ENCODE measurements around the gene ANKRD10. TPM values are rescaled to one million over a fixed set of nuclear protein-coding genes. Genes with fewer than 3 reads are reported as not detected.

ANKRD10 gene
- total and polyA plus RNA-seq, 2 donors (not counting 3 experiments of a cell fraction or from before 2014, with no cell fraction given) = 44.5 to 94.1 TPM

DNA sequence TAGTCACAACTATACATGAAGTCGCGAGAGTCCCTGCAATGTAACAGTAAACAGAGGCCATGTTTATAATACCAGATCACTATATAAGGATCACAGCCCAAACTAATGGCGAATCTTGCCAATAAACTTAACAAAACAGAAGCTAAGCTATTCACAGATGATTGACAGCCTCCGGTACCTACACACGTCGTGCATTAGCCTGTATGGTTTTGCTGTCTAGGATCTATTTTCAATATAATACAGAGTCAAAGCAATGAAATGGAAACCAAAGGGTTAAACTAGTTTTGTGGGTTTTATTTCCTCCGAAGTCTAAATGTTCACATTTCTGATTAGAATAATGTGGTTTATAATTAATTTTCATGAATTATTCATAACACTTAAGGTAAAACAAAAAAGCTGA, 10.1 kb downstream of the ANKRD10 start:
- Histone ChIP-seq H3K4me3 (replicated peaks in 1 of 3; ENCODE audit: insufficient read depth in 1 of 3, low read depth in 1 of 3, low read length in 3 of 3) (no peak overlapping the region), H3K9me1 (replicated peaks; ENCODE audit: control insufficient read depth, extremely low read depth, insufficient read depth, low read length) (no peaks in the 10 kb centered on the region), H3K9ac (replicated peaks; ENCODE audit: extremely low read depth, insufficient read depth, low read length) (no peak overlapping the region), H3K27me3 (ENCODE audit: control insufficient read depth in 2 of 2, insufficient read depth in 2 of 2, low read length in 2 of 2) (no peaks in the 10 kb centered on the region), H3K27ac (ENCODE audit: insufficient read depth, low read depth, low read length) (no peak overlapping the region), H3K4me1 (ENCODE audit: control insufficient read depth, extremely low read depth, insufficient read depth, low read length) (no peaks in the 10 kb centered on the region), H3K9me3 (replicated peaks; ENCODE audit: control insufficient read depth, insufficient read depth, low read length) (no peaks in the 10 kb centered on the region), H4K20me1 (replicated peaks; ENCODE audit: control insufficient read depth, extremely low read depth, insufficient read depth, low read length) (no peaks in the 10 kb centered on the region), H3K36me3 (ENCODE audit: control insufficient read depth in 2 of 2, extremely low read depth in 1 of 2, insufficient read depth in 2 of 2, low read length in 2 of 2) (peaks cover 2 to 24% of the 10 kb centered on the region in 2 experiments), H3K4me2 (ENCODE audit: insufficient read depth, low read length) (no peak overlapping the region), H3K79me2 (ENCODE audit: control insufficient read depth, insufficient read depth, low read length) (peaks cover 56% of the 10 kb centered on the region), H2AFZ (ENCODE audit: low read depth, low read length) (no peak overlapping the region)
- no TSS peak for BruUV-seq (replicated peaks)
- intact Hi-C loops (cut with micrococcal nuclease) (no loop called here), dilution Hi-C loops (cut with MboI; ENCODE audit: extremely low pct_ligation_motif_present, low sequenced_read_pairs) (no loop called here)
- DNase-seq (ENCODE audit: low read depth, low spot score) (no peak), FAIRE-seq (no peak)
- TF ChIP-seq FOS (IDR thresholded peaks at IDR 0.05; ENCODE audit: borderline replicate concordance, insufficient read depth, low read length) = no peak
- ChIA-PET CTCF (interaction anchor here (2.0 kb wide), 1 partner anchor 11 kb away, joined by 8 read pairs; no protein-coding TSS in a partner anchor), POLR2A (no interaction called here)

GRCh38 chr13:110902370-110902769, 12.5 kb downstream of the ANKRD10 start:
- H3K9me1 ChIP-seq (replicated peaks; ENCODE audit: control insufficient read depth, extremely low read depth, insufficient read depth, low read length) = no peaks in the 10 kb centered on the region
- no peak overlapping the region for H3K27ac ChIP-seq (ENCODE audit: insufficient read depth, low read depth, low read length)
- intact Hi-C loops (cut with micrococcal nuclease) = no loop called here
- H3K4me3 ChIP-seq (replicated peaks in 1 of 3; ENCODE audit: insufficient read depth in 1 of 3, low read depth in 1 of 3, low read length in 3 of 3) = no peak overlapping the region
- peaks cover 2 to 19% of the 10 kb centered on the region in 2 experiments for H3K36me3 ChIP-seq (ENCODE audit: control insufficient read depth in 2 of 2, extremely low read depth in 1 of 2, insufficient read depth in 2 of 2, low read length in 2 of 2)
- peaks cover 33% of the 10 kb centered on the region for H3K79me2 ChIP-seq (ENCODE audit: control insufficient read depth, insufficient read depth, low read length)
- H3K9me3 ChIP-seq (replicated peaks; ENCODE audit: control insufficient read depth, insufficient read depth, low read length) = no peaks in the 10 kb centered on the region
- no TSS peak for BruUV-seq (replicated peaks)
- no peaks in the 10 kb centered on the region for H3K4me1 ChIP-seq (ENCODE audit: control insufficient read depth, extremely low read depth, insufficient read depth, low read length)
- no peak overlapping the region for H3K4me2 ChIP-seq (ENCODE audit: insufficient read depth, low read length)
- no peak for DNase-seq (ENCODE audit: low read depth, low spot score)
- no peaks in the 10 kb centered on the region for H3K27me3 ChIP-seq (ENCODE audit: control insufficient read depth in 2 of 2, insufficient read depth in 2 of 2, low read length in 2 of 2)
- no peaks in the 10 kb centered on the region for H4K20me1 ChIP-seq (replicated peaks; ENCODE audit: control insufficient read depth, extremely low read depth, insufficient read depth, low read length)
- ChIA-PET CTCF (no interaction called here), POLR2A (interaction anchor here (0.7 kb wide), 1 partner anchor 49 kb away, joined by 5 read pairs; no protein-coding TSS in a partner anchor)
- no peak overlapping the region for H3K9ac ChIP-seq (replicated peaks; ENCODE audit: extremely low read depth, insufficient read depth, low read length)
- no peak for FAIRE-seq
- H2AFZ ChIP-seq (ENCODE audit: low read depth, low read length) = no peak overlapping the region
- no peak for TF ChIP-seq POLR2A (IDR thresholded peaks at IDR 0.05; ENCODE audit: low read depth, low read length)
- TF ChIP-seq, protein P1, sequence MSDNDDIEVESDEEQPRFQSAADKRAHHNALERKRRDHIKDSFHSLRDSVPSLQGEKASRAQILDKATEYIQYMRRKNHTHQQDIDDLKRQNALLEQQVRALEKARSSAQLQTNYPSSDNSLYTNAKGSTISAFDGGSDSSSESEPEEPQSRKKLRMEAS (IDR thresholded peaks at IDR 0.05; ENCODE audit: insufficient read depth, insufficient read length) = no peak
- no peak for TF ChIP-seq FOS (IDR thresholded peaks at IDR 0.05; ENCODE audit: borderline replicate concordance, insufficient read depth, low read length)
- no peak for TF ChIP-seq EZH2 (IDR thresholded peaks at IDR 0.05; ENCODE audit: borderline replicate concordance, low read depth, low read length, severe bottlenecking)
- no peak for TF ChIP-seq POLR2AphosphoS5 (IDR thresholded peaks at IDR 0.05; ENCODE audit: insufficient read depth, low read depth, low read length)
- TF ChIP-seq GATA2 (IDR thresholded peaks at IDR 0.05; ENCODE audit: insufficient read depth, insufficient read length, low read depth, low read length) = no peak
- no peak for TF ChIP-seq CTCF (IDR thresholded peaks at IDR 0.05; ENCODE audit: extremely low read depth in 1 of 2, insufficient read depth in 1 of 2, low read depth in 1 of 2, low read length in 2 of 2)
- TF ChIP-seq MYC (IDR thresholded peaks at IDR 0.05; ENCODE audit: low read depth, low read length) = no peak
- dilution Hi-C loops (cut with MboI; ENCODE audit: extremely low pct_ligation_motif_present, low sequenced_read_pairs) = no loop called here

Data from endothelial cell of umbilical vein (primary cell).